Gastrocnemius medialis (tissue), 4 donors: ENCODE measurements around the gene RNF187.

Source experiments
- POLR2A ChIP-seq, 2 donors: fragments of 450-650 bp; IDR thresholded peaks; one replicate each; pipeline ENCODE4 v1.6.1; 2017; ENCODE audit warnings: antibody characterized with exemption in 2 of 2, mild to moderate bottlenecking in 2 of 2, moderate library complexity in 2 of 2
- TF ChIP-seq, protein P1 (sequence below), 5 experiments: fragments of 450-650 bp in 3 of 5; fragments of 200-600 bp in 2 of 5; sonication (generic) in 2 of 5; IDR thresholded peaks in 4 of 5; conservative IDR thresholded peaks in 1 of 5; 1 replicate in 4 of 5; 2 replicates in 1 of 5; pipeline ENCODE4 v1.5.1; 2016 to 2019; ENCODE audit warnings: antibody characterized with exemption in 5 of 5, mild to moderate bottlenecking in 3 of 5, moderate library complexity in 3 of 5

- TF ChIP-seq, protein P1, sequence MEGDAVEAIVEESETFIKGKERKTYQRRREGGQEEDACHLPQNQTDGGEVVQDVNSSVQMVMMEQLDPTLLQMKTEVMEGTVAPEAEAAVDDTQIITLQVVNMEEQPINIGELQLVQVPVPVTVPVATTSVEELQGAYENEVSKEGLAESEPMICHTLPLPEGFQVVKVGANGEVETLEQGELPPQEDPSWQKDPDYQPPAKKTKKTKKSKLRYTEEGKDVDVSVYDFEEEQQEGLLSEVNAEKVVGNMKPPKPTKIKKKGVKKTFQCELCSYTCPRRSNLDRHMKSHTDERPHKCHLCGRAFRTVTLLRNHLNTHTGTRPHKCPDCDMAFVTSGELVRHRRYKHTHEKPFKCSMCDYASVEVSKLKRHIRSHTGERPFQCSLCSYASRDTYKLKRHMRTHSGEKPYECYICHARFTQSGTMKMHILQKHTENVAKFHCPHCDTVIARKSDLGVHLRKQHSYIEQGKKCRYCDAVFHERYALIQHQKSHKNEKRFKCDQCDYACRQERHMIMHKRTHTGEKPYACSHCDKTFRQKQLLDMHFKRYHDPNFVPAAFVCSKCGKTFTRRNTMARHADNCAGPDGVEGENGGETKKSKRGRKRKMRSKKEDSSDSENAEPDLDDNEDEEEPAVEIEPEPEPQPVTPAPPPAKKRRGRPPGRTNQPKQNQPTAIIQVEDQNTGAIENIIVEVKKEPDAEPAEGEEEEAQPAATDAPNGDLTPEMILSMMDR (IDR thresholded peaks at IDR 0.05 in 4 of 5, conservative IDR thresholded peaks at IDR 0.05 in 1 of 5): no peak
- TF ChIP-seq POLR2A (IDR thresholded peaks at IDR 0.05): no peak
Measured at GRCh38 chr1:228493141-228494043, 6.2 kb downstream of the RNF187 start.
